ENCODE data around the gene RBM47.

The RBM47 gene

DNA sequence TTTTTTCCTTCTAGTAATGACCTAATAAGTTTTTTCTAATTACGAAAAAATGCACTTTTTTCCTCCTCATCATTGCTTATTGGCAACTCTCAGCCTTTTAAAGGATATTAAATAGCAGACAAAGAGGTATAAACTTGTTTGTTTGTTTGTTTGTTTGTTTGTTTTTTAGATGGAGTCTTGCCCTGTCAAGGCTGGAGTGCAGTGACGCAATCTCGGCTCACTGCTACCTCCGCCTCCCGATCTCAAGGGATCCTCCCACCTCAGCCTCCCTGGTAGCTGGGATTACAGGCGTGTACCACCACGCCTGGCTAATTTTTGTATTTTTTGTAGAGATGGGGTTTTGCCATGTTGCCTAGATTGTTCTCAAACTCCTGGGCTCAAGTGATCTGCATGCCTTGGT is 6.0 kb downstream of the RBM47 start:
- DNase-seq (ENCODE audit: low spot score), result no peak

GRCh38 chr4:40622913-40623312 is 6.8 kb downstream of the RBM47 start:
- DNase-seq (ENCODE audit: low spot score), result no peak

DNA sequence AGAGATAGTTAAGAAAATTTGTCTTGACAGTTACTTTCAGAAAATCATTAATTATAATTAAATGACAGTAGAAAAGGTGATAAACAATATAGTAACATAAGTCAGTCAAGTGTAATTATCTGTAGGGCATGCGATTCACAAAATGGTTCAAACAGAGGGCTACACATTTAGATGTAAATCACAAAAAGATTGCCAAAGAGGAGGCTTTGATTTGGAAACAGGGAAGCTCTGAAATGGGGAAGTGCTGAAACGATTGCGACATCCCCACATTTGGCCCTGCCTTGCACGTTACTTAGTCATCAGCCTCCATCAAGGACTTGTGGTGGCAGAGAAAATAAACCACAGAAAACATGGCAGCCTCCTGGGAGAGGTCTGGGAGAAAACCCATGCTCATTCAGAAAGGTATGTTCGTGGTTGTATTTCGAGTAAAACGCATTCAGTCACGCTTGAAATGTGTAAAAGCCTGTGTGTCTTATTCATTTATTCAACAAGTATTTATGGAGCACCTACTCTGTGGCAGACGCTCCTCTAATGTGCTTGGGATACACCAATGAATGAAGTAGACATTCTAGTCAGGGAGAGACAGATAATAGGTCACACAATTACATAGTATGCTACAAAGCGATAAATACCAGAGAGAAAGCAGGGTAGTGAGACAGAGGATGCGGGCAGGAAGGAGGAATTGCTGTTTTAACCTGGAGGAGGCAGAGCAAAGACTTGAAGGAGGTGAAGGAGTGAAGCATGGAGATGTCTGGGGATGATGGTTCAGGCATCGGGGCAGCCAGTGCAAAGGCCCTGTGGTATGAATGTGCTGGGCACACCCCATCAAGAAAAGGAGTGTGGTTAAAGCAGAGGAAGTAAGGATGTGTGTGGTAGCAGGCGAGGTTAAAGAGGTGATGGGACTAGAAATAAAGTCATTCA is 7.8 kb downstream of the RBM47 start:
- DNase-seq (ENCODE audit: low spot score), result no peak

- no peak for DNase-seq (ENCODE audit: low spot score)
Observed at GRCh38 chr4:40621229-40621591, 8.5 kb downstream of the RBM47 start.

DNA sequence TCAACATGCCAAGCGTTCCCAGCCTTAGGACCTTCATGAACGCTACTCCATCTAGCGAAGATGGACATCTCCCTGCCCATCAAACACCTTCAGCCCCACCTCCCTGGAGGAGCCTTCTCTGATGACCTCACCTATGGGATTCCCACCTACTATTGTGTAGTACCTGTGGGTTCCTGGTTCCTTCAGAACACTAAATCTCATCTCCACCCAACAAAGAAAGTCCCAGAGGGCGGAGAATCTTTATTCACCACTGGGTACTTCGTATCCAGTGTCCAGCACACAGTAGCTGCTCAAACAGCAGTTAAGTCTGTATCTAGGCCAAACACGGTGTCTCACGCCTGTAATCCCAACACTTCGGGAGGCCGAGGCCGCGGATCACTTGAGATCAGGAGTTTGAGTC is 10.1 kb downstream of the RBM47 start:
- DNase-seq (ENCODE audit: low spot score), result no peak

- no peak for DNase-seq (ENCODE audit: low spot score)
Observed at GRCh38 chr4:40617872-40618271, 11.8 kb downstream of the RBM47 start.

DNA sequence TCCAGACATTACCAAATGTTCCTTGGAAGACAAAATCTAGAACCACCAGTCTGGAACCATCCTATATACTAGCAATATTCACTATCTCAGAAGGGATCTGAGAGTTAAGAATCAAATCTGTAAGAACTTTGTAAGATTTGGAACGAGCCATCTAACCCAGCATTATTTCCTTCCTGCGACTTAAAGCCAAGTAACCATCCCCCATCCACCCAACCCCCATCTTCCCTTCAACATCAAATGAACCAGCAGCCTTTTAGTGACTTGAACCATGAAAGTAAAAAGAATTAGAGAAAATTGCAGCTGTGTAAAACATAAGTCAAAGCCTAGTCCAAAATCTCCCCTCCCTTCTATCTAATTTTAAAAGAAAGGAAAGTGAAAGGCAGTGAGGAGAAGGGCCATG is 15.6 kb downstream of the RBM47 start:
- no peak for DNase-seq (ENCODE audit: low spot score)

DNA sequence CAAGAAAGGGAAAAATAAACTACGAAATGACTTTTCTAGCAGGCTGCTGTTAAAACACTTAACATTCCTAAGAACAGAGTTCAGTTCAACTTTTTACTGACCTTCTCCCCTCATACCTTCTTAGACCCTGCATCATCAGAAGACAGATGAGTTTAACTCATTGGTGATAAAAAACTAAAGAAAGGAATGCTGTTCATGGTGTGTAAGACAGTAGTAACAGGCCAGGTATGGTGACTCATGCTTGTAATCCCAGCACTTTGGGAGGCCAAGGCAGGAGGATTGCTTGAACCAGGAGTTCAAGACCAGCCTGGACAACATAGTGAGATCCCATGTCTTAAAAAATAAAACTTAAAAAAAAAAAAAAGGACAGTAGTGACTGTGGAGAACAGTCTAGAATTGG is 16.2 kb downstream of the RBM47 start:
- no peak for DNase-seq (ENCODE audit: low spot score)

DNA sequence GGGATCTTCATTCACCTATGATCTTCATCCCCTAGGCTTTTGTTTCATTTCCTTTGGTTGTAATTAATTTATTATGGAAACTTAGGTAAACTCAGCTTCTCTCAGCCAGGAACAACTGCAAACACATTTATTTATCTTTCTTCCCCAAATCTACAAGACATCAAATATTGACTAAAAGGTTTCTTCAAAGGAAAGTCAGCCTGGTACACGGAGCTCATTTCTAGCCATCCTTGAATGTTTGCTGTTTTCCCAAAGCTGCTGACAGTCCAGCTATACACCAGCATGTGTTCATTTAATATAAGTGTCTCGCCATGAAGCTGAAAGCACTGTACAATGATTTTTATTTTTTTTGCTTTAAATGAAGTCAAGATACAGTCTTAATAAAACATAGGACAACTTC is 16.8 kb downstream of the RBM47 start:
- no peak for DNase-seq (ENCODE audit: low spot score)

- DNase-seq (ENCODE audit: low spot score), result no peak
Observed at GRCh38 chr4:40612283-40612682, 17.4 kb downstream of the RBM47 start.

- no peak for DNase-seq (ENCODE audit: low spot score)
Observed at GRCh38 chr4:40608628-40609027, 21.0 kb downstream of the RBM47 start.

DNA sequence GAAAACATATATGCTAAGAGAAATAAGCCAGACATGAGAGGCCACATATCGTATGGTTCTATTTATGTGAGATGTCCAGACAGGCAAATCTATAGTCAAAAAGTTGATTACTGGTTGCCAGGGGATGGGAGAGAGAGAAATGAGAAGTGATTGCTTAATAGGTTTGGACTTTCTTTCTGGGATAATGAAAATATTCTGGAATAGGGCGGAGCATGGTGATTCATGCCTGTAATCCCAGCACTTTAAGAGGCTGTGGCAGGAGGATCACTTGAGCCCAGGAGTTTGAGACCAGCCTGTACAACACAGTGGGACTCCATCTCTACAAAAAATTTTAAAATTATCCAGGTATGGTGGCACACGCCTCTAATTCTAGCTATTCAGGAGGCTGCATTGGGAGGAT is 22.4 kb downstream of the RBM47 start:
- DNase-seq (ENCODE audit: low spot score), result no peak

DNA sequence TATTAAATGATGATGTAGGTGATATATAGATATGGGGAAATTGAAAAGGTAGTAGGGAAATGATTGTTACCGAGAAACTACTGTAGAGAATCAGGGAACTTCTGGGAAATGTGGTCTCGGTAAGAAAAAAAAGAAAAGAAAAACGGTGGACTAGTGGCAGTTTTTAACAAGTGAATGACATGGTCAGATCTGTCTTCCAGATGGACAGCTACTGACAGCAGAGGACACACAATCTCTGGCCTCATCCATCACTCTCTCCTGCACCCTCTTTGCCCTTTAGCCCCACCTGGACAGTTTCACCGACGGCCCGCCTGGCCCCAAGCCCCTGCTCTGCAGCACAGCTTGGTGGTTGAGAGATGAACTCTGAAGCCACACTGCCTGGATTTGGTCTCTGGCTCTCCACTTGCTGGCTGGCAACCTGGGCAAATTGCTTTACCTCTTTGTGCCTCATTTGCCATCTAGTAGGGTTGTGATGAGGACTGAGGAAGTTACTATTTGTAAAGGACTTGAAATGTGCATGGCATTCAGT is 23.4 kb downstream of the RBM47 start:
- DNase-seq (ENCODE audit: low spot score), result no peak

- no peak for DNase-seq (ENCODE audit: low spot score)
Observed at GRCh38 chr4:40603281-40603680, 26.4 kb downstream of the RBM47 start.

GRCh38 chr4:40601641-40602040 is 28.0 kb downstream of the RBM47 start:
- DNase-seq (ENCODE audit: low spot score), result no peak

- DNase-seq (ENCODE audit: low spot score), result no peak
Observed at GRCh38 chr4:40600850-40601249, 28.8 kb downstream of the RBM47 start.

DNA sequence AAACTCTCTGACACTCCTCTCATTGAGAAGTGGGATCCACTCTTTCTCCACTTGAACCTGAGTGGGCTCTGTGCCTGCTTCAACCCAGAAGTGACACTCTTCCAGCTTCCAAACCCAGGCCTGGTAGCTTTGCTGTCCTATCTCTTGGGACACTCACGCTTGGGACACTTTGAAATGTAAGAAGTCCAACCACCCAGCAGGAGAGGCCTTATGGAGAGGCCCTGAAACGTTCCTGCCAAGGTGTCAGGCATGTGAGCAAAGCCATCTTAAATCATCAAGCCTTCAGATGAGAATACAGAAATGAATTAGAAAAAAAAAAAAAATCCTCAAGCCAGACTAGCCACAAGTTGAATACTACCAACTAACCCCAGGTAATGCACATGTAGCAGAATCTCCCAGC is 30.2 kb downstream of the RBM47 start:
- DNase-seq (ENCODE audit: low spot score), result no peak

DNA sequence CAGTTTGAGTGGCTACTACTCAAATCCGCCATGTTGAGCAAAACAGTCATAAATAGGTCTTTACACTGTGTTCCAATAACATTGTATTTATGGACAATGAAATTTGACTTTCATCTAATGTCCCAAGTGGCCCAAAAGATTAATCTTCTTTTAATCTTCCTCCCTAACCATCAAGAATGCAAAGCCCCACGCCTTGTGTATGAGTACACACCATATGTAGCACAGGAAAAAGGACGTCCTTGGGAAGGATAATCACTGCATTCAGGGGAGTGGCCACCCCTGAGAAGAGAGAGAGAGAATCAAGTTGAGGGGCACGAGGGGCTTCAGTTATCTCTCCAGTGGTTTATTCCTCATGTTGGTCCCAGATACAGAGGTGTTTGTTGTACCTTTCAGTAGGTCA is 33.1 kb downstream of the RBM47 start:
- DNase-seq (ENCODE audit: low spot score), result no peak

- no peak for DNase-seq (ENCODE audit: low spot score)
Observed at GRCh38 chr4:40595981-40596380, 33.7 kb downstream of the RBM47 start.

GRCh38 chr4:40594261-40595178 is 35.1 kb downstream of the RBM47 start:
- no peak for DNase-seq (ENCODE audit: low spot score)

DNA sequence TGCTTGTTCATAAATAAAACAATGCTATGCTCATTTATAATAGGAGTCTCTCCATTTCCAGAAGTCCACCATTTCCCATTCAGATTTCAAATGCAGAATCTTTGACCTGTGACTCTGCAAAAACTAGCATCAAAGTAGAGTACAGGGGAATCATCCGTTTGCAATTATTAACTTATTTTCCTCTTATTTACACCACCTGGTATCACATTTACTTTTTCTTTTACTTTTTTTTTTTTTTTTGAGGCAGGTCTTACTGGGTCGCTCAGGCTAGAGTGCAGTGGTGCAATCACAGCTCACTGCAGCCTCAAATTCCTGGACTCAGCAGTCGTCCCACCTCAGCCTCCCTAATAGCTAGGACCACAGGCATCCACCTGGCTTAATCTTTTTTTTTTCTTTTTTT is 37.6 kb downstream of the RBM47 start:
- DNase-seq (ENCODE audit: low spot score), result no peak

DNA sequence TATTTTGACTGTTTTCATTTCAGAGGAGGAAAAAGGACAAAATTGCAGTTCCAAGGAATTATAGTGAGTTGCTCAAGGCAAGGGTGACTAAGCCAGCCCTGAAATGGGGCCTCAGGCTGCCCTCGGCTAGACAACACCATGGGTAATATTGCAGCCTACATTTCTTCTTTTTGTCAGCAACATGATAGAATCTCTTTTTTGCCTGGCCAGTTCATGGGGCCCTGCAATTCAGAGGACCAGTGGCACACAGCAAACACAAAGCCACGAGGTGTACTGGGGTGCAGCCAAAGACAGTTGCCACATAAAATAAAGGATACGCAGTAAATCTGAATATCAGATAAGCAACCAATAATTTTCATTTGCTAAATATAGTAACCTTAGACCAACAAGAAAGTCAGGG is 41.8 kb downstream of the RBM47 start:
- DNase-seq (ENCODE audit: low spot score), result no peak

- no peak for DNase-seq (ENCODE audit: low spot score)
Observed at GRCh38 chr4:40587351-40587750, 42.3 kb downstream of the RBM47 start.

Measured in putamen (tissue), 1 donor.